H1 (cell line): ENCODE results near the gene ARHGEF1.

Source experiments
- EP300 ChIP-seq, 2 experiments: IDR thresholded peaks; 1 replicate in 1 of 2; 2 replicates in 1 of 2; pipeline ENCODE4 v1.6.1; 2011 to 2012; ENCODE audit warnings: low read depth in 2 of 2, low read length in 2 of 2, mild to moderate bottlenecking in 2 of 2, borderline replicate concordance in 1 of 2, inconsistent platforms in 1 of 2, moderate library complexity in 1 of 2
- KDM5A ChIP-seq: fragments of 200-600 bp; IDR thresholded peaks from 2 replicates; pipeline ENCODE4 v1.7.1; 2012; ENCODE audit warnings: mild to moderate bottlenecking, low read length, inconsistent platforms, mixed read lengths
- RAD21 ChIP-seq, 2 experiments: IDR thresholded peaks in 1 of 2; conservative IDR thresholded peaks in 1 of 2; 2 replicates each; pipeline ENCODE4 v1.6.1; 2011; ENCODE audit warnings: low read depth in 2 of 2, low read length in 2 of 2, improper control_type of control experiment in 1 of 2, inconsistent platforms in 1 of 2, mild to moderate bottlenecking in 1 of 2, moderate library complexity in 1 of 2
- RFX5 ChIP-seq: IDR thresholded peaks from 2 replicates; pipeline ENCODE4 v1.6.1; 2011; ENCODE audit warnings: low read depth, low read length, improper control_type of control experiment, borderline replicate concordance
- SP2 ChIP-seq: IDR thresholded peaks from 2 replicates; pipeline ENCODE4 v1.6.1; 2012; ENCODE audit warnings: mild to moderate bottlenecking, low read length, inconsistent platforms
- TF ChIP-seq, protein P1 (sequence below), 3 experiments: IDR thresholded peaks; 1 replicate in 2 of 3; 2 replicates in 1 of 3; pipeline versions ENCODE4 v1.5.1 to v1.6.1; 2011; ENCODE audit warnings: low read length in 3 of 3, mild to moderate bottlenecking in 3 of 3, inconsistent platforms in 2 of 3, low read depth in 1 of 3, moderate library complexity in 1 of 3; ENCODE audit not compliant: insufficient read depth in 1 of 3; ENCODE audit errors: control extremely low read depth in 1 of 3
- TF ChIP-seq, protein P2 (sequence below): IDR thresholded peaks from 2 replicates; pipeline ENCODE4 v1.6.1; 2012; ENCODE audit warnings: inconsistent platforms

DNA sequence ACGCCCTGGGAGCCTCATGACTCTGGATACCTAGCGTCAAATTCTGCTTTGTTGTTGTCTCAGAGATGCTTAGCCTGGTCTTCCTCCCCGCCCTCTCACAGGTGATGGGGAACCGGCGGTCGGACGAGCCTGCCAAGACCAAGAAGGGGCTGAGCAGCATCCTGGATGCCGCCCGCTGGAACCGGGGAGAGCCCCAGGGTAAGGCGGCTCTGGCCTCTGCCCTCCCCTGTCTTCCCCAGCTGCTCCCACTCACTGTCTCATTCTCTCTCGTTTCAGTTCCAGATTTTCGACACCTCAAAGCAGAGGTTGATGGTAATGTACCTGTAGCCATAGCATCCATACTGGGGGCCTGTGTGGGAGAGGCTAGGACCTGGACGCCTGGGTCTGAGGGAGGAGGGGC is 11.4 kb downstream of the ARHGEF1 start:
- TF ChIP-seq, protein P1, sequence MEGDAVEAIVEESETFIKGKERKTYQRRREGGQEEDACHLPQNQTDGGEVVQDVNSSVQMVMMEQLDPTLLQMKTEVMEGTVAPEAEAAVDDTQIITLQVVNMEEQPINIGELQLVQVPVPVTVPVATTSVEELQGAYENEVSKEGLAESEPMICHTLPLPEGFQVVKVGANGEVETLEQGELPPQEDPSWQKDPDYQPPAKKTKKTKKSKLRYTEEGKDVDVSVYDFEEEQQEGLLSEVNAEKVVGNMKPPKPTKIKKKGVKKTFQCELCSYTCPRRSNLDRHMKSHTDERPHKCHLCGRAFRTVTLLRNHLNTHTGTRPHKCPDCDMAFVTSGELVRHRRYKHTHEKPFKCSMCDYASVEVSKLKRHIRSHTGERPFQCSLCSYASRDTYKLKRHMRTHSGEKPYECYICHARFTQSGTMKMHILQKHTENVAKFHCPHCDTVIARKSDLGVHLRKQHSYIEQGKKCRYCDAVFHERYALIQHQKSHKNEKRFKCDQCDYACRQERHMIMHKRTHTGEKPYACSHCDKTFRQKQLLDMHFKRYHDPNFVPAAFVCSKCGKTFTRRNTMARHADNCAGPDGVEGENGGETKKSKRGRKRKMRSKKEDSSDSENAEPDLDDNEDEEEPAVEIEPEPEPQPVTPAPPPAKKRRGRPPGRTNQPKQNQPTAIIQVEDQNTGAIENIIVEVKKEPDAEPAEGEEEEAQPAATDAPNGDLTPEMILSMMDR (IDR thresholded peaks at IDR 0.05; ENCODE audit: control extremely low read depth in 1 of 3, insufficient read depth in 1 of 3, low read depth in 1 of 3, low read length in 3 of 3) = no peak
- TF ChIP-seq RAD21 (IDR thresholded peaks at IDR 0.05 in 1 of 2, conservative IDR thresholded peaks at IDR 0.05 in 1 of 2; ENCODE audit: low read depth in 2 of 2, low read length in 2 of 2) (no peak), KDM5A (no peak), RFX5 (no peak), SP2 (no peak), EP300 (IDR thresholded peaks at IDR 0.05; ENCODE audit: borderline replicate concordance in 1 of 2, low read depth in 2 of 2, low read length in 2 of 2) (no peak)
- TF ChIP-seq, protein P2, sequence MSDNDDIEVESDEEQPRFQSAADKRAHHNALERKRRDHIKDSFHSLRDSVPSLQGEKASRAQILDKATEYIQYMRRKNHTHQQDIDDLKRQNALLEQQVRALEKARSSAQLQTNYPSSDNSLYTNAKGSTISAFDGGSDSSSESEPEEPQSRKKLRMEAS = no peak
